OCI-LY3 (cell line): ENCODE measurements around the gene SERINC5.
"Not testable (repeated sequence)": the region's sequence is repeated elsewhere in the genome, so short reads cannot be mapped to it uniquely, and the experiment has no call there.

Source experiments
- CTCF ChIP-seq: fragments of 200-600, 300-600 bp; sonication (generic); IDR thresholded peaks from 2 replicates; pipeline ENCODE4 v1.5.1; 2014; ENCODE audit warnings: antibody characterized with exemption, low read length, low read depth
- EZH2phosphoT487 ChIP-seq: fragments of 200-600 bp; shearing (Covaris generic); IDR thresholded peaks from 2 replicates; pipeline ENCODE4 v1.6.1; 2018; ENCODE audit warnings: antibody characterized with exemption, mixed run types, low read depth

- not testable (repeated sequence) for TF ChIP-seq CTCF, EZH2phosphoT487
These were observed 14.7 kb upstream of the SERINC5 start for GRCh38 chr5:80270543-80270942.
